Transverse colon (tissue), 3 donors: ENCODE data around the gene UBAC2.

Experiments used
- CTCF ChIP-seq, 5 experiments: fragments of 200-600 bp in 3 of 5; fragments of 450-650 bp in 2 of 5; sonication (generic) in 3 of 5; IDR thresholded peaks; 1 replicate in 2 of 5; 2 replicates in 3 of 5; pipeline ENCODE4 v1.5.1; 2016 to 2017; ENCODE audit warnings: antibody characterized with exemption in 5 of 5, inconsistent platforms in 3 of 5, mild to moderate bottlenecking in 2 of 5, moderate library complexity in 1 of 5
- POLR2A ChIP-seq: fragments of 450-650 bp; IDR thresholded peaks from one replicate; pipeline ENCODE4 v1.6.1; 2016; ENCODE audit warnings: antibody characterized with exemption, mild to moderate bottlenecking, moderate library complexity

- TF ChIP-seq CTCF (IDR thresholded peaks at IDR 0.05): no peak
- no peak for TF ChIP-seq POLR2A
These were observed 146.8 kb downstream of the UBAC2 start for GRCh38 chr13:99347335-99347878.
